ENCODE results near the gene TRAF2.

DNA sequence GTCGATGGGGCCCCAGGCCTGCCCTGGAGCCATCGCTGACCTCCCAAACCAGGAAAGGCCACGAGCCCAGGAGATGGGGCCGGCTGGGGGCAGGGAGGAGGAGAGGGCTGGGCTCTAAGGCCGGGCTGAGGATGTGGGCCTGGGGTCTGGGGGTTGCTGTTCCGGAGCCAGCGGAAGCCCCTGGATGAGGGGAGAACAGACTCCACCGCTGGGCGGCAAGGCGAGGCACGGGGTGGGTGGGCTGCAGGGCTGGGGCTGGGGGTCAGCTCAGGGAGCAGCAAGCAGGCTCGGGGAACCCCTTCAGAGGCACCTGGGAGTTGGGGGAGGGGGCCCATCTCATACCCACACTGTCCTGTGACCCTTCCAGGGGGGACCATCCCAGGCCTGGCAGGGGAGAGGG is 77.4 kb downstream of the TRAF2 start:
- TF ChIP-seq, protein P1, sequence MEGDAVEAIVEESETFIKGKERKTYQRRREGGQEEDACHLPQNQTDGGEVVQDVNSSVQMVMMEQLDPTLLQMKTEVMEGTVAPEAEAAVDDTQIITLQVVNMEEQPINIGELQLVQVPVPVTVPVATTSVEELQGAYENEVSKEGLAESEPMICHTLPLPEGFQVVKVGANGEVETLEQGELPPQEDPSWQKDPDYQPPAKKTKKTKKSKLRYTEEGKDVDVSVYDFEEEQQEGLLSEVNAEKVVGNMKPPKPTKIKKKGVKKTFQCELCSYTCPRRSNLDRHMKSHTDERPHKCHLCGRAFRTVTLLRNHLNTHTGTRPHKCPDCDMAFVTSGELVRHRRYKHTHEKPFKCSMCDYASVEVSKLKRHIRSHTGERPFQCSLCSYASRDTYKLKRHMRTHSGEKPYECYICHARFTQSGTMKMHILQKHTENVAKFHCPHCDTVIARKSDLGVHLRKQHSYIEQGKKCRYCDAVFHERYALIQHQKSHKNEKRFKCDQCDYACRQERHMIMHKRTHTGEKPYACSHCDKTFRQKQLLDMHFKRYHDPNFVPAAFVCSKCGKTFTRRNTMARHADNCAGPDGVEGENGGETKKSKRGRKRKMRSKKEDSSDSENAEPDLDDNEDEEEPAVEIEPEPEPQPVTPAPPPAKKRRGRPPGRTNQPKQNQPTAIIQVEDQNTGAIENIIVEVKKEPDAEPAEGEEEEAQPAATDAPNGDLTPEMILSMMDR (IDR thresholded peaks at IDR 0.05; ENCODE audit: low read depth, low read length) = no peak
- no peak for TF ChIP-seq POLR2A (IDR thresholded peaks at IDR 0.05; ENCODE audit: extremely low read depth, insufficient read length)
